ENCODE results near the gene SORD.
A peak's percentile ranks its signal among the peaks of the same experiment; 100 is the strongest.
"Not testable (repeated sequence)": the region's sequence is repeated elsewhere in the genome, so short reads cannot be mapped to it uniquely, and the experiment has no call there.

Gene SORD

DNA sequence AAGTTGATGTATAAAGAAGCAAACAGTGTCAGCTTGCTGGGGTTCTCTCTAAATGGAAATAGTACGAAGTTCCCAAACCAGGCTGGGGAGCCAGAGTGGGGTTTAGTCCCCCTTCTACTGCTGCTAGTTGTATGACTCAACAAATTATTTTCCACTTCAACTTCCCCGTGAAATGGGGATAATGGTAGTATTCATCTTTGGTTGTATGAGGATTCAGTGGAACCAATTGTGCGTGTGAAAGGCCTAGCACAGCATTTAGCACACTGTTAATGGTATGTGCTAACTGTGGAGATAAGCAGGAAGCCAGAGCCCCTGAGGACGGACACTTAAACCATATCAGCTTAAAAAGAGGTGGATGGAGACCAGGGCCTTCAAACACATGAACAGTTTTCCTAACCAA lies 4.2 kb downstream of the SORD start:
- in situ Hi-C loops (cut with HindIII; ENCODE audit: low sequenced_read_pairs), result loop anchor here (5.0 kb wide), 1 partner anchor 55 kb away; no protein-coding TSS in a partner anchor

DNA sequence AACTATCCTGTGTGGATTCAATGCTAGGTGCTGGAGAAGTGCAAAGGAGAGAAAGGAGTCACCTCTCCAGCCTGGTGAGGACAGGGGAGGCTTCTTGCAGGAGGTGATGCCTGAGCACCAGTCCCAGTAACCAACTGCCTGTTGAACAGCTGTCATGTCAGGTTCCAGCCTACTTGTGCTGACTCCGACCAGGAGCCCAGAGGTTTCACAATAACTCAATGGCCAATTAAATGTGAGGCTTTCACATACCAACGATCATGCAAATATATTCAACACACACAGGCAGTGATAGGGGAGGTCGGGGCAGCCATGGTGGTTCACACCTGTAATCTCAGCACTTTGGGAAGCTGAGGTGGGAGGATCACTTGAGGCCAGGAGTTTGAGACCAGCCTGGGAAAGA lies 7.7 kb downstream of the SORD start:
- TF ChIP-seq, protein P1, sequence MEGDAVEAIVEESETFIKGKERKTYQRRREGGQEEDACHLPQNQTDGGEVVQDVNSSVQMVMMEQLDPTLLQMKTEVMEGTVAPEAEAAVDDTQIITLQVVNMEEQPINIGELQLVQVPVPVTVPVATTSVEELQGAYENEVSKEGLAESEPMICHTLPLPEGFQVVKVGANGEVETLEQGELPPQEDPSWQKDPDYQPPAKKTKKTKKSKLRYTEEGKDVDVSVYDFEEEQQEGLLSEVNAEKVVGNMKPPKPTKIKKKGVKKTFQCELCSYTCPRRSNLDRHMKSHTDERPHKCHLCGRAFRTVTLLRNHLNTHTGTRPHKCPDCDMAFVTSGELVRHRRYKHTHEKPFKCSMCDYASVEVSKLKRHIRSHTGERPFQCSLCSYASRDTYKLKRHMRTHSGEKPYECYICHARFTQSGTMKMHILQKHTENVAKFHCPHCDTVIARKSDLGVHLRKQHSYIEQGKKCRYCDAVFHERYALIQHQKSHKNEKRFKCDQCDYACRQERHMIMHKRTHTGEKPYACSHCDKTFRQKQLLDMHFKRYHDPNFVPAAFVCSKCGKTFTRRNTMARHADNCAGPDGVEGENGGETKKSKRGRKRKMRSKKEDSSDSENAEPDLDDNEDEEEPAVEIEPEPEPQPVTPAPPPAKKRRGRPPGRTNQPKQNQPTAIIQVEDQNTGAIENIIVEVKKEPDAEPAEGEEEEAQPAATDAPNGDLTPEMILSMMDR (IDR thresholded peaks at IDR 0.05; ENCODE audit: low read depth, low read length, missing control alignments), result no peak
- in situ Hi-C loops (cut with HindIII; ENCODE audit: low sequenced_read_pairs), result no loop called here

More for the DNA sequence above, 4.2 kb downstream of the SORD start:
- TF ChIP-seq, protein P1 (IDR thresholded peaks at IDR 0.05; ENCODE audit: low read depth, low read length, missing control alignments), result no peak
- H3K4me3 ChIP-seq (ENCODE audit: low read depth, low read length), result no peak overlapping the region
- DNase-seq (ENCODE audit: low read depth), result no peak

DNA sequence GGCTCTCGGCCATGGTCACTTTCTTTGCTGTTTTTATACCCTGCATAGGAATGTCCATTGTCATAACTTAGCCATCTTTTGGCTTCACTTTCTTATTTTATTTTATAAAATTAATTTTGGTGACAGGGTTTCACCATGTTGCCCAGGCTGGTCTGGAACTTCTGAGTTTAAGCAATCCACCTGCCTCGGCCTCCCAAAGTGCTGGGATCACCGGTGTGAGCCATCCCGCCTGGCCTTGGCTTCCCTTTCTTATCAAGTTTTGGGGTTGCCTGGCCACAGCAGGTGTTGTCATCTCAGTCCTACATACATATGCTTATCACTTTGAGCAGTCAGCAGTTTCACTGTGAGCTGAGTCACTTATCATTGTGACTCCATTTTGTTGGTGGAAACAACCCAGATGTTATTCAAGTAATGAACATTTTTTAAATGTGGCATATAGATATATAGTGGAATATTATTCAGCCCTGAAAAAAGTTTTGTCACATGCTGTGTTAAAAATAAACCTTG lies 8.6 kb downstream of the SORD start:
- H3K4me3 ChIP-seq (ENCODE audit: low read depth, low read length); in situ Hi-C loops (cut with HindIII; ENCODE audit: low sequenced_read_pairs); DNase-seq (ENCODE audit: low read depth): not testable (repeated sequence)

More for the DNA sequence above, 7.7 kb downstream of the SORD start:
- no peak overlapping the region for H3K4me3 ChIP-seq (ENCODE audit: low read depth, low read length)
- no peak for DNase-seq (ENCODE audit: low read depth)

DNA sequence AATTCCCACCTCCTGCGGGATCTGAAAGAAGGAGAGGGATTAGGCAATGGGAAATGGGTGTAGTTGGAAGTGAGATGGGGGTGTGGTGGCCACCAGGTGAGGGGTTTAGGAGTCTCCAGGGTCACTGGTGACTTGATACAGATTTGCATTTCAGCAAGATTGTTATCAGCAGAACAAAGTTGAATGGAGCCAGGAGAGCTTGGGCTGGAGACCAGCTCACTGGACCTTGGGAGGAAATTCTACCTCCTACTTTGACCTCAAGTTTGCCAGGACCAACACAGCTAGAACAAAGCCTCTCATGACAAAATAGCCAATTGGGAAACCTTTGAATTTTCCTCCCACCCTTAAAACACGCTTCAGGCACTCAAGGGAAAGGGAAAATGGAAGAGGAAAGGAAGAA lies 9.5 kb downstream of the SORD start:
- in situ Hi-C loops (cut with HindIII; ENCODE audit: low sequenced_read_pairs); DNase-seq (ENCODE audit: low read depth); H3K4me3 ChIP-seq (ENCODE audit: low read depth, low read length): not testable (repeated sequence)

DNA sequence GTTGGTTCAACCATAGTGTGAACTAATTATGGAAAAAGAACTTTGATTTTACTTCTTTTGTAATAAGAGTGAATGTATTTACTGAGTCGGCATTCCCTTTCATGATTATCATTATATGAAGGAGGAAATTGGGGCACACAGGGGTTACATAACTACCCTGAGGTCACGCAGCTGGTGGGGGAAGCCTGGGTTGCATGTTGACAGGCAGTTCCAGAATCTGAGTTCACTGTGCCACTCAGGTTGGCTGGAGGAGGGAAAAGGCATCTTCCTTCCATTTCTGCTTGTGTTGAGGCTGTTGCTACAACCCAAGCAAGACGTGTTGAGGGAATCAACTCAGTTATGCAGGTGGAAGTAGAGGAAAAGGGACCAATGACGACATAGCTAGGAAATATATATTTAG lies 11.1 kb downstream of the SORD start:
- DNase-seq (ENCODE audit: low read depth); H3K4me3 ChIP-seq (ENCODE audit: low read depth, low read length); in situ Hi-C loops (cut with HindIII; ENCODE audit: low sequenced_read_pairs): not testable (repeated sequence)

DNA sequence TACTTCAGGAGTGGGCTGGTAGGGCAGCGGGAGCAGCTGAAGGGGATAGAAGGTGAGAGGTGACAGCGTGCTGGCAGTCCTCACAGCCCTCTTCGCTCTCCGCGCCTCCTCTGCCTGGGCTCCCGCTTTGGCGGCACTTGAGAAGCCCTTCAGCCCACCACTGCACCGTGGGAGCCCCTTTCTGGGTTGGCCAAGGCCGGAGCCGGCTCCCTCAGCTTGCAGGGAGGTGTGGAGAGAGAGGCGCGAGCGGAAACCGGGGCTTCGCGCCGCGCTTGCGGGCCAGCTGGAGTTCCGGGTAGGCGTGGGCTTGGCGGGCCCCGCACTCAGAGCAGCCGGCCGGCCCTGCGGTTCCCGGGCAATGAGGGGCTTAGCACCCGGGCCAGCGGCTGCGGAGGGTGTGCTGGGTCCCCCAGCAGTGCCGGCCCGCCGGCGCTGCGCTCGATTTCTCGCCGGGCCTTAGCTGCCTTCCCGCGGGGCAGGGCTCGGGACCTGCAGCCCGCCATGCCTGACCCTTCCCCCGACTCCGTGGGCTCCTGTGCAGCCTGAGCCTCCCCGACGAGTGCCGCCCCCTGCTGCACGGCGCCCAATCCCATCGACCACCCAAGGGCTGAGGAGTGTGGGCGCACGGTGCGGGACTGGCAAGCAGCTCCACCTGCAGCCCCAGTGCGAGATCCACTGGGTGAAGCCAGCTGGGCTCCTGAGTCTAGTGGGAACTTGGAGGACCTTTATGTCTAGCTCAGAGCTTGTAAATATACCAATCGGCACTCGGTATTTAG lies 11.8 kb downstream of the SORD start:
- H3K4me3 ChIP-seq (ENCODE audit: low read depth, low read length); DNase-seq (ENCODE audit: low read depth); in situ Hi-C loops (cut with HindIII; ENCODE audit: low sequenced_read_pairs): not testable (repeated sequence)

DNA sequence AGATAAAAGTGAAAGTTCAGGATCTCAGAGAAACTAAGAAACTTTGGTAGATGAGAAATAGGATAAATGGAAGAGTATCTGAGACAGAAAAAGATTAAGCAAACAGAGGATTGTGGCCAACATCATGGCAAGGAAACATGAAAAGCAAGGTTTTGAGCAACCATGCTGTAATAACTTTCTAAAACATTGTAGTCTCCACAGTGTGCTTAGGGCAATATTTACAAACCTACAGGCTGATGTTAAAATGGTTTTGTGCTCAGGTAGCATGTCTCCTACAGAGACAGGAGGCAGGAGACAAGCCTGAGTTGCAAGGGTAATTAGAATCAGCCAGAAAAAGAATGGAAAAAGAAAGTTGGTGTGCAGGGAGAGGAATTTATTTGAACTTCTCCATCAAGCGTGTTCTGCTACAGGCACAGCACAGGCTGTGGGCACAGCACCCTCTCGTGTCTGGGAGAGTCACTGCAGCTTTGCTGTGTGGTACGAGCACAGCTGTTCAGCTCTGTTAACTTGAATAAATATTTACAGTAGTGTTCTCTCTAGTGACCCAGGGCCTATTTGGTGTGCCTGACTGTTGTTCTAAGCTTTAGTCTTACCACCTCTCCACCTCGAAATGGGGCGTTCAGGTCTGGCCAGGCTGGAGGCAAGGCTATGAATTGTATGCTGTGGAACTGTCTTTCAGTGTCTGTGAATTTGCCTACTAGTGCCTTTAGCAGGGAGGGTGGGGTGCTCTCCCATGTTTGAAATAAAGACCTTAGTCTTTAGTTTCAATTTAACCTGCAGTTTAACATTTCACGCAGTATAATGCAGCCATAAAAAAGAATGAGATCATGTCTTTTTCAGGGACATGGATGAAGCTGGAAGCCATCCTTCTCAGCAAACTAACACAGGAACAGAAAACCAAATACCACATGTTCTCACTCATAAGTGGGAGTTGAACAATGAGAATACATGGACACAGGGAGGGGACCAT lies 14.1 kb downstream of the SORD start:
- in situ Hi-C loops (cut with HindIII; ENCODE audit: low sequenced_read_pairs); H3K4me3 ChIP-seq (ENCODE audit: low read depth, low read length); DNase-seq (ENCODE audit: low read depth): not testable (repeated sequence)
- TF ChIP-seq, protein P1 (IDR thresholded peaks at IDR 0.05; ENCODE audit: low read depth, low read length, missing control alignments), result peak; percentile 84

DNA sequence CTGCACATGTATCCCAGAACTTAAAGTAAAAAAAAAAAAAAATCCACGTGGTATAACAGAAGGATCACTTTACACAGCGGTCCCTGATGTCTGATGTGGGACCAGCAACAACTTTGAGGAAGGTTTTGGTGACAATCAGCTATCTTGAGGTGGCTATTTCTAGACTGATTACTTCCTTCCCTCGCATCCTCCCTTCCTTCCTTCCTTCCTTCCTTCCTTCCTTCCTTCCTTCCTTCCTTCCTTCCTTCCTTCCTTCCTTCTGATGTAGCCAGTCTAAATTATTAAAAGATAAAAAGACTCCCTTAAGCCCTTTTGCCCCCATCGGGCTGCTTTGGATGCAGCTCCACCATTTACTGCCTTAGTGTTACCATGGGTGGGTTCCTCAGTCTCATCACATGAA lies 14.9 kb downstream of the SORD start:
- TF ChIP-seq, protein P1 (IDR thresholded peaks at IDR 0.05; ENCODE audit: low read depth, low read length, missing control alignments), result no peak
- in situ Hi-C loops (cut with HindIII; ENCODE audit: low sequenced_read_pairs), result no loop called here
- H3K4me3 ChIP-seq (ENCODE audit: low read depth, low read length), result no peak overlapping the region
- DNase-seq (ENCODE audit: low read depth), result no peak

DNA sequence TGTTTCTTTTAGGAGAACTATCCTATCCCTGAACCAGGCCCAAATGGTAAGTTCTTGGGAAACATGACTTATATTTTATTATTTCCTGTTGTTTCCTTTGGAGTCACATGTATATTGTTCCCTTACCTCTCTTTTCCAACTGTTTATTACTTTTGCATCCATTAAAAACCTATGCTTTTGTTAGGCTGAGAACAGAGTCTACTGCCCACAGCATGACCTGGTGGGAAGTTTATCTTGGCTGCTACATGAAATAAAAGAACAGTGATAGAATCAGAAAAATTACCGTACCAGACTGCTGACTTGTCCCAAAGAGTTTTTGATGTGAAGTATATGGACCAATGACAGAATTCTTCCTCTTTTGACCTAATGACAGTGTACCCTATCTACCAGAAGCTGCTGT lies 17.4 kb downstream of the SORD start:
- DNase-seq (ENCODE audit: low read depth); in situ Hi-C loops (cut with HindIII; ENCODE audit: low sequenced_read_pairs); H3K4me3 ChIP-seq (ENCODE audit: low read depth, low read length): not testable (repeated sequence)

DNA sequence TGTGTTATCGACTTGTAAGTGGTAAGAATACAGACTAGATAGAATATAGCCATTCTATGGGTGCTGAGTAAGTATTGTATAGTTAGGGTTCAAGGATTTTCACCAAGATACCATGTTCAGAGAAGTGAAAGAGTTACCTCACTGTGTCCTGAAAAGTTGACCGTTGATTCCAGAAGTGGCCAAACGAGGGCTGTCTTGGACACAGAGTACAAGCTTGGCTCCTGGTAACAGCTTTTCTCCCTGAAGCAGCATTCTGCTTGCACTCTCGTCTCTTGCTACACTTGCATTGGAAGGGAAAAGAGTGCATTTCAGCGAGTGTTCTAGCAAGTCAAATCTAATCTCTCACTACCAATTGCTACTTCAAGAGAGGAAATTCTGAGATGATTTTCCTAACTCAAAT lies 18.5 kb downstream of the SORD start:
- in situ Hi-C loops (cut with HindIII; ENCODE audit: low sequenced_read_pairs); DNase-seq (ENCODE audit: low read depth); H3K4me3 ChIP-seq (ENCODE audit: low read depth, low read length): not testable (repeated sequence)

DNA sequence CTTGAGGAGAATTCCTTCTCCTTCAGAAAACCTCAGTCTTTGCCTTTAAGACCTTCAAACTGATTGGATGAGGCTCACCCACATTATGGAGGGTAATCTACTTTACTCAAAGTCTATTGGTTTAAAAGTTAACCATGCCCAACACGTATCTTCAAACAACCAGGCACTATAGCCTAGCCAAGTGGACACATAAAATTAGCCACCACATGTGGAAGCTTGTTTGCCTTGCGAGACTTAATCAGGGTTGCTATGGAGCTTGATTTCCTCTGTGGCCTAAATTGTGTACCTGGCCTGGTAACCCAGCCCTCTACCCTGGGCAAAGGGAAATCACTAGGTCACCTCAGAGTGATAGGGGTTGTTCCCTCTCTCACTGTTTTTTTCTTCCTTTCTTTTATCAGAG lies 19.9 kb downstream of the SORD start:
- H3K4me3 ChIP-seq (ENCODE audit: low read depth, low read length); DNase-seq (ENCODE audit: low read depth); in situ Hi-C loops (cut with HindIII; ENCODE audit: low sequenced_read_pairs): not testable (repeated sequence)

DNA sequence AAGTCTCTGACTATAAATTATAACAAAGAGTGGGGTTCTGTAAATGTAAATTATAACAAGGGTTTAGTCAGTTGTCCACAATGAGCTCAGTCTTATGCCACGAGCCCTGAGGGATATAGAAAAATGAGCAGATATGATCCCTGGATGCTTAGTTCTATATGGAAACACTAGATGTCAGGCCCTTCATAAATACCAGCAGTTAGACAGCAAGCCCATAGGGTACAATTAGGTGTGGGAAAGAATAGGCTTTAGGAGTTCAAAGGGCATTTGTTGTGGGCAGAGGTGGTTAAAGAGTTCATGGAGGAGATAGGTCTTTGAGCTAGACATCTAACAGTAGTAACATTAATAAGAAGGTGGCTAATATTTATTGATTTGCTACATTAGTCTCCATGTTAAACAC lies 21.3 kb downstream of the SORD start:
- in situ Hi-C loops (cut with HindIII; ENCODE audit: low sequenced_read_pairs), result not testable (repeated sequence)

More for the DNA sequence above, 21.3 kb downstream of the SORD start:
- not testable (repeated sequence) for H3K4me3 ChIP-seq (ENCODE audit: low read depth, low read length); DNase-seq (ENCODE audit: low read depth)

Data from astrocyte of the cerebellum (primary cell).